Activated CD4-positive, alpha-beta T cell treated with anti-CD3 and anti-CD28 coated beads, Interleukin-2, amount 10 ng/mL, durations not matched to agents 24 days and 14 days (primary cell): ENCODE measurements around the gene EPB41L4B. TPM values are rescaled to one million over a fixed set of nuclear protein-coding genes. Genes with fewer than 3 reads are reported as not detected.

Source experiments
- DNase-seq: peaks from one replicate; pipeline ENCODE4 v3.0.0; 2022
- H3K27ac Mint-ChIP-seq: one replicate; pipeline ENCODE4 v1.8.0; 2022; ENCODE audit warnings: mild to moderate bottlenecking, mixed read lengths
- H3K27me3 Mint-ChIP-seq: one replicate; pipeline ENCODE4 v1.8.0; 2022; ENCODE audit warnings: mixed read lengths
- H3K36me3 Mint-ChIP-seq: one replicate; pipeline ENCODE4 v1.8.0; 2022; ENCODE audit warnings: low read depth, mild to moderate bottlenecking, mixed read lengths
- H3K4me1 Mint-ChIP-seq: one replicate; pipeline ENCODE4 v1.8.0; 2021; ENCODE audit warnings: mixed read lengths
- H3K4me3 Mint-ChIP-seq: one replicate; pipeline ENCODE4 v1.8.0; 2022; ENCODE audit warnings: mild to moderate bottlenecking, moderate library complexity, mixed read lengths
- H3K9me3 Mint-ChIP-seq: one replicate; pipeline ENCODE4 v1.8.0; 2021; ENCODE audit warnings: mixed read lengths
- intact Hi-C: fragments of 100-400 bp; cut with micrococcal nuclease; formaldehyde crosslinking; loops from one replicate; pipeline ENCODE4 v1.15.1; 2023
- total RNA-seq: library from RNA; stranded (reverse); gene quantifications from 2 replicates; pipeline ENCODE4 v1.2.3, GENCODE V29; 2022

EPB41L4B gene
- total RNA-seq, 1 donor from 2014 or later, result 1.5 TPM

GRCh38 chr9:109172935-109173334, 147.9 kb downstream of the EPB41L4B start:
- Mint-ChIP-seq H3K27ac (no peak overlapping the region), H3K4me3 (no peak overlapping the region), H3K9me3 (no peaks in the 10 kb centered on the region), H3K36me3 (no peaks in the 10 kb centered on the region), H3K4me1 (no peaks in the 10 kb centered on the region), H3K27me3 (peaks cover 31% of the 10 kb centered on the region)
- DNase-seq, result no peak
- intact Hi-C loops, result no loop called here

- intact Hi-C loops, result no loop called here
- Mint-ChIP-seq H3K36me3 (no peaks in the 10 kb centered on the region), H3K9me3 (no peaks in the 10 kb centered on the region), H3K4me3 (no peak overlapping the region), H3K27me3 (peaks cover 39% of the 10 kb centered on the region), H3K4me1 (peaks cover 2% of the 10 kb centered on the region), H3K27ac (no peak overlapping the region)
- DNase-seq, result no peak
Observed at GRCh38 chr9:109171926-109172325, 148.9 kb downstream of the EPB41L4B start.

DNA sequence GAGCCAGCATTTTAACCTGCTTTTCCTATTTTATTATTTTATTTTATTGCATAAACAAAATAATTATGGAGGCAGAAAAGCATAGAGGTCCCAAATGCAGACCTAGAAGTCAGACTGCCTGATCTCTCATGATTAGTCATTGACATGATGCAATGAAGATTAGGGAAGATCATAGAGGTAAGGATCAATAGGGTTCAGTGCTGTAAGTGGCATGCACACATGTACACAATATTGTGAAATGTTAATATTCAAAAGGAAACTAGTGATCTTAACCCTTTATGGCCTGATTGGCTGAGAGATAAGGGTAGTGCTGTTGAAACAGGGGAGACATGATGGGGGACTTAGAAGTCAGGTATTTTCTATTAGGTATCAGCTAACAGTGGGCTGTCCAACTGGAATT, 152.7 kb downstream of the EPB41L4B start:
- no peak overlapping the region for H3K4me3 Mint-ChIP-seq
- H3K27ac Mint-ChIP-seq, result no peak overlapping the region
- H3K36me3 Mint-ChIP-seq, result no peaks in the 10 kb centered on the region
- peaks cover 2% of the 10 kb centered on the region for H3K4me1 Mint-ChIP-seq
- intact Hi-C loops, result no loop called here
- DNase-seq, result no peak
- H3K27me3 Mint-ChIP-seq, result peaks cover 54% of the 10 kb centered on the region
- peaks cover 7% of the 10 kb centered on the region for H3K9me3 Mint-ChIP-seq

GRCh38 chr9:109167716-109168115, 153.1 kb downstream of the EPB41L4B start:
- intact Hi-C loops, result no loop called here
- Mint-ChIP-seq H3K4me1 (peaks cover 2% of the 10 kb centered on the region), H3K36me3 (no peaks in the 10 kb centered on the region), H3K9me3 (peaks cover 7% of the 10 kb centered on the region), H3K27me3 (peaks cover 55% of the 10 kb centered on the region), H3K4me3 (no peak overlapping the region), H3K27ac (no peak overlapping the region)
- no peak for DNase-seq

DNA sequence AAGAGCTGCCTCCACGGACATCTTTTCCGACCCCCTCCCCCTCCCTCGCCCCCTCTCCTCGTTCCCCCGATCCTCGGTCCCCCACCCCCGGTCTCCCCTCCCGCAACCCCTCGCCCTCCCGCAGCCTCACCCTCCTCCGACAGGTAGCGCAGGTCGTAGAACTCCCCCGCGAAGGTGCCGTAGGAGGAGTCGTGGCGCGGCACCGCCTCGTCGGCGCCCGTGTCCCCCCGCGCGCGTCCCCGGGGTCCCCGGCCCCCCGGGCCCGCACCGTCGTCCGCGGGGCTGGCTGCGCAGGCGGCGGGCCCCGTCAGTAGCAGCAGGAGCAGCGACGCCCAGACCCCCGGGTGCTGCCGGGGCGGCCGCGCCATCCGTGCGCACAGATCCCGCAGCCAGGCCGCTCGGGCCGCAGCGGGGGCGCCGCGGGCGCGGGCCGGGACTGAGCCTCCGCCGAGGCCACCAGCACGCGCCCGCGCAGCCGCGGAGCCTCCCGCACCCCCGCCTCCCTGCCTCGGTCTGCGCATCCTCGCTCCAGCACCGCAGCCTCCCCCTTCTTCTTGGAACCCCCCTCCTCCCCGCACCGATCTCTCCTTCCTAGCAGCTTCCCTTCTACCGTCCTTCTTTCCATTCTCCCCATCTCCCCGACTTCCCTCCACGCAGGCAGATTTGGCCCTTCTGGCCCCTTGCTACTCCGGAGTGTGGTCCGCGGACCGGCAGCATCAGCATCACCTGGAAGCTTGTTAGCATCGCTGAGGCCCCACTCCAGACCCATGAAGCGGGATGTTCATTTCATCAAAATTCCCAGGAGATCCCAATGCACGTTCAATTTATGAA, 153.9 kb downstream of the EPB41L4B start, which contains the start of gene FRRS1L:
FRRS1L (minus strand) TSS at position 479 of the 831 bp plus-strand sequence; CDS start at position 368, 111 bp downstream.
- DNase-seq, result no peak
- Mint-ChIP-seq H3K27ac (no peak within 1 kb of the TSS), H3K4me3 (peak within 1 kb of the TSS; percentile 48), H3K4me1 (peaks cover 2% of the 10 kb centered on the region), H3K9me3 (peaks cover 7% of the 10 kb centered on the region), H3K27me3 (peaks cover 58% of the 10 kb centered on the region), H3K36me3 (no peaks in the 10 kb centered on the region)
- intact Hi-C loops, result no loop called here

GRCh38 chr9:109166171-109166770, 154.6 kb downstream of the EPB41L4B start:
- Mint-ChIP-seq H3K27ac (no peak overlapping the region), H3K4me1 (peaks cover 2% of the 10 kb centered on the region), H3K4me3 (no peak overlapping the region), H3K27me3 (peaks cover 59% of the 10 kb centered on the region), H3K36me3 (no peaks in the 10 kb centered on the region), H3K9me3 (peaks cover 7% of the 10 kb centered on the region)
- DNase-seq, result no peak
- intact Hi-C loops, result no loop called here

GRCh38 chr9:109164042-109164441, 156.8 kb downstream of the EPB41L4B start:
- no peak for DNase-seq
- no peak overlapping the region for H3K4me3 Mint-ChIP-seq
- no peaks in the 10 kb centered on the region for H3K36me3 Mint-ChIP-seq
- peaks cover 52% of the 10 kb centered on the region for H3K27me3 Mint-ChIP-seq
- no peak overlapping the region for H3K27ac Mint-ChIP-seq
- H3K4me1 Mint-ChIP-seq, result peaks cover 2% of the 10 kb centered on the region
- peaks cover 7% of the 10 kb centered on the region for H3K9me3 Mint-ChIP-seq
- intact Hi-C loops, result no loop called here

DNA sequence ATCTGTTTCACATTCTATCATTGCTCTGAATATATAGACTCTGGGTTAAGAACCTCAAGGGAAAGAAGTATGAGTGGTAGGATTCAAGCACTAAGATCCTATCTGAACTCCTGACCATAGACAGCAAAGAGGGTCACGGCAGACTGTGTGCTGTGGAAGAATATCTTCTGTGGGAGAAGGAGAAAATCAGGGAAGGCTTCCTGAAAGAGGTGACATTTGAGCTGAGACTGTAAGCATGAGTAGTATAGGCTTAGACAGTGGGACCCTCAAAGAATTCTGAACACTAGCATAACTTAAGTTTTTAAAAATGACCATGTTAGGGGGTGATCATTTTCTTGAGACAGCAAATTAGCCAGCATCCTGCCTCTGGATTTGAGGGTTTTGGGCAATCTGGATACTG, 157.7 kb downstream of the EPB41L4B start:
- Mint-ChIP-seq H3K4me1 (peaks cover 2% of the 10 kb centered on the region), H3K27me3 (peaks cover 53% of the 10 kb centered on the region), H3K9me3 (peaks cover 7% of the 10 kb centered on the region), H3K27ac (no peak overlapping the region), H3K36me3 (no peaks in the 10 kb centered on the region), H3K4me3 (no peak overlapping the region)
- intact Hi-C loops, result no loop called here
- DNase-seq, result no peak

GRCh38 chr9:109162677-109163076, 158.2 kb downstream of the EPB41L4B start:
- no peaks in the 10 kb centered on the region for H3K36me3 Mint-ChIP-seq
- intact Hi-C loops, result no loop called here
- H3K4me1 Mint-ChIP-seq, result peaks cover 2% of the 10 kb centered on the region
- no peak for DNase-seq
- H3K27ac Mint-ChIP-seq, result no peak overlapping the region
- no peak overlapping the region for H3K4me3 Mint-ChIP-seq
- peaks cover 52% of the 10 kb centered on the region for H3K27me3 Mint-ChIP-seq
- H3K9me3 Mint-ChIP-seq, result peaks cover 7% of the 10 kb centered on the region

DNA sequence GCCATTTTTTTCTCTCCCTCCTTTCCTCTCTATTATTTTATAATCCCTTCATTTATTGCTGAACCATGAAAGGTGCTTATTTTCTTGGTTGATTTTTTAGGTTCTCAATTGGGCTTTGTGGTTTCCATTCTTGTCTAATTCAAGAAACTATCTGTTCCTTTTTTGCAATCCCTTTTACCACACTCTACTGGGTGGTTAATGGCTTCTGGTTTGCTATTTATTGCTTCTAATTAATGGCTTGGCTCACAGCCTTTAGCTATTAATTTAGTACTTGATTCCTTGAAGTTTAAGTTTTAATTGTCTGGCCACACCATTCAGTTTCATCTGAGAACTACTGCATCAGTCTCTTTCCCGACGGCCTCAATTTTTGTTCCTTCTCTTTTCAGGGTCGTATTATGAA, 159.4 kb downstream of the EPB41L4B start:
- peaks cover 50% of the 10 kb centered on the region for H3K27me3 Mint-ChIP-seq

GRCh38 chr9:109159583-109159982, 161.3 kb downstream of the EPB41L4B start:
- H3K27ac Mint-ChIP-seq, result no peak overlapping the region
- no peaks in the 10 kb centered on the region for H3K9me3 Mint-ChIP-seq
- no peaks in the 10 kb centered on the region for H3K36me3 Mint-ChIP-seq
- no peaks in the 10 kb centered on the region for H3K4me1 Mint-ChIP-seq
- no peak overlapping the region for H3K4me3 Mint-ChIP-seq
- no peak for DNase-seq
- H3K27me3 Mint-ChIP-seq, result peaks cover 34% of the 10 kb centered on the region
- intact Hi-C loops, result no loop called here

More for the DNA sequence above, 159.4 kb downstream of the EPB41L4B start:
- no peak overlapping the region for H3K27ac Mint-ChIP-seq
- peaks cover 7% of the 10 kb centered on the region for H3K9me3 Mint-ChIP-seq
- H3K4me1 Mint-ChIP-seq, result no peaks in the 10 kb centered on the region
- H3K36me3 Mint-ChIP-seq, result no peaks in the 10 kb centered on the region
- intact Hi-C loops, result no loop called here
- no peak for DNase-seq
- H3K4me3 Mint-ChIP-seq, result no peak overlapping the region

DNA sequence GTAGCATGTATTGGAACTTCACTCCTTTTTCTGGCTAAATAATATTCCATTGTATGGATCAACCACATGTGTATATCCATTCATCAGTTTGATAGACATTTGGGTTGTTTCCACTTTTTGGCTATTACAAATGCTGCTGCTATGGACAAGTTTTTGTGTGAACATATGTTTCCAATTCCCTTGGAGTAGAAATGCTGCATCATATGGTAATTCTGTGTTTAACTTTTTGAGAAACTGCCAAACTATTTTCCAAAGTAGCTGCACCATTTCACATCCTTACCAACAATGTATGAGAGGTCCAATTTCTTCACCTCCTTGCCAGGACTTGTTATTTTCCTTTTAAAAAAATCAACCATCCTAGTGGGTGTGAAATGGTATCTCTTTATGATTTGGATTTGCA, 162.2 kb downstream of the EPB41L4B start:
- H3K4me3 Mint-ChIP-seq, result no peak overlapping the region
- no peak overlapping the region for H3K27ac Mint-ChIP-seq
- no peaks in the 10 kb centered on the region for H3K36me3 Mint-ChIP-seq
- peaks cover 29% of the 10 kb centered on the region for H3K27me3 Mint-ChIP-seq
- DNase-seq, result no peak
- H3K9me3 Mint-ChIP-seq, result no peaks in the 10 kb centered on the region
- no peaks in the 10 kb centered on the region for H3K4me1 Mint-ChIP-seq
- intact Hi-C loops, result no loop called here

DNA sequence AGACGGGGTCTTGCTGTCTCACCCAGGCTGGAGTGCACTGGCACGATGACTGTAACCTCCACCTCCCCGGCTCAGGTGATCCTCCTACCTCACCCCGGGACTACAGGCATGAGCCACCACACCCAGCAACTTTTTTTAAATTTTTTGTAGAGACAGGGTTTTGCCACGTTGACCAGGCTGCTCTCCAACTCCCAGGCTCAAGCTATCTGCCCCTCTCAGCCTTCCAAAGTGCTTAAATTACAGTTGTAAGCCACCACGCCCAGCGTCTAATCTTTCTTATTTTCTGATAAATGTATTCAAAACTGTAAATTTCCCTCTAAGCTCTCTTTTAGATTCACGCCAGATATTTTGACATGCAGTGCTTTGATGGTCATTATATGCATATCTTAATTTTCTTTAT, 164.2 kb downstream of the EPB41L4B start:
- intact Hi-C loops, result no loop called here
- no peak overlapping the region for H3K27ac Mint-ChIP-seq
- no peak for DNase-seq
- H3K36me3 Mint-ChIP-seq, result no peaks in the 10 kb centered on the region
- peaks cover 17% of the 10 kb centered on the region for H3K27me3 Mint-ChIP-seq
- no peak overlapping the region for H3K4me3 Mint-ChIP-seq
- peaks cover 2% of the 10 kb centered on the region for H3K9me3 Mint-ChIP-seq
- H3K4me1 Mint-ChIP-seq, result no peaks in the 10 kb centered on the region

GRCh38 chr9:109150925-109151545, 169.8 kb downstream of the EPB41L4B start:
- no peak overlapping the region for H3K27ac Mint-ChIP-seq

More at GRCh38 chr9:109150925-109151545, 169.8 kb downstream of the EPB41L4B start:
- no peak for DNase-seq
- Mint-ChIP-seq H3K4me1 (no peaks in the 10 kb centered on the region), H3K36me3 (no peaks in the 10 kb centered on the region), H3K27me3 (peaks cover 13% of the 10 kb centered on the region), H3K4me3 (no peak overlapping the region), H3K9me3 (peaks cover 4% of the 10 kb centered on the region)
- intact Hi-C loops, result no loop called here
